Measurements from ENCODE around the gene AEBP2.
"Not testable (repeated sequence)": the region's sequence is repeated elsewhere in the genome, so short reads cannot be mapped to it uniquely, and the experiment has no call there.

Gene AEBP2

DNA sequence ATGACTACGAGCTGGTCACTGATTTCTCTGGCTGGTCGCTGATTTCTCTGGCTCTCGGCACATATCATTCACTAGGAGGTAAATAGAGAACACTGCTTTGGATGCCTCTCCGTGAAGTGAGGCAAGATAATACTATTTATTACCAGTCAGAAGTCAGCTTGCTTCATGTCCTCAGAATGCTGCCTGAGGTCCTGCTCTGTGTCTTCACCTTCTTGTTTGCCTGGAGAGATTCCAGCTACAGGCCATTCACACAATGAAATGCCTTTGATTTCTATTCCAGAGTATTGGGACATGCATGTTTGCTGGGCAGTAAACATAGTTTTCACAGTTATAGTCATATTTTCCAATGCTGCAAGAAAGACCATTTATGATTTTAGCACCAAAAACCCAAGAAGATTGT is 106.7 kb downstream of the AEBP2 start:
- H3K27ac ChIP-seq (ENCODE audit: low read depth in 2 of 2, low read length in 2 of 2), result no peak overlapping the region
- H3K9ac ChIP-seq (ENCODE audit: low read depth in 1 of 2, low read length in 2 of 2), result no peak overlapping the region
- no peaks in the 10 kb centered on the region for H3K27me3 ChIP-seq (ENCODE audit: control insufficient read depth in 2 of 2, insufficient read depth in 2 of 2, low read length in 2 of 2)
- peaks cover 0 to 2% of the 10 kb centered on the region in 2 donors for H3K36me3 ChIP-seq (ENCODE audit: control insufficient read depth in 2 of 2, insufficient read depth in 2 of 2, low read length in 2 of 2)
- H3K9me3 ChIP-seq (ENCODE audit: control insufficient read depth in 2 of 2, low read length in 2 of 2), result no peaks in the 10 kb centered on the region
- no peaks in the 10 kb centered on the region for H3K4me1 ChIP-seq (ENCODE audit: control insufficient read depth in 2 of 2, insufficient read depth in 2 of 2, low read length in 2 of 2)
- no peak overlapping the region for H3K4me3 ChIP-seq (ENCODE audit: low read length in 2 of 2)

DNA sequence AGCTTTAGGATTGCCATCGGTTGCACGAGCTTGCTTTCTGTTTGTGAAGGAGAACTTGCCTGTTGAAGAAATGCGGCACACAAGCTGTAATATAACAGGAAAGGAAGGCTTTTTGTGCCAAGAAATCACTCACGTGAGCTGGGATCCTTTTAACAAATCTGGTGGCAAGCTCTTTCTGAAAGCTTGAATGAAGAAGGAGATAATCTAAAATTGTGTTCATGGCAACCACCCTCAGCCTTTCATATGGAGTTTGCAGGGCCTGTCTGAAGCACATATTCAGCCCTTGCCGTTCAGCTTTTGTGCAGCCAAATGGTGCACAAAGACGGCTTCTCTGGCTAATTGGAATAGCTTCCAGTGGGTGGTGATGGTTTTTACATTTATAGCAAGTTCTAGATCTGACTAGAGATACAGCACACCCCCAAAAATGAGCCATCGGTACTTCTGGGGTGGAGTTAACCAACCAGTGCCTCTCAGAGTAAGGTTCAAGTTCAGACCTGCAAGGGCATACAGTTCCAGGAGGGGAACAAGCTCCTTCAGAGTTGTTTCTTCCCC is 107.4 kb downstream of the AEBP2 start:
- H3K4me1 ChIP-seq (ENCODE audit: control insufficient read depth in 2 of 2, insufficient read depth in 2 of 2, low read length in 2 of 2), result no peaks in the 10 kb centered on the region
- no peak overlapping the region for H3K4me3 ChIP-seq (ENCODE audit: low read length in 2 of 2)
- no peaks in the 10 kb centered on the region for H3K27me3 ChIP-seq (ENCODE audit: control insufficient read depth in 2 of 2, insufficient read depth in 2 of 2, low read length in 2 of 2)
- peaks cover 0 to 2% of the 10 kb centered on the region in 2 donors for H3K36me3 ChIP-seq (ENCODE audit: control insufficient read depth in 2 of 2, insufficient read depth in 2 of 2, low read length in 2 of 2)
- no peak overlapping the region for H3K27ac ChIP-seq (ENCODE audit: low read depth in 2 of 2, low read length in 2 of 2)
- H3K9ac ChIP-seq (ENCODE audit: low read depth in 1 of 2, low read length in 2 of 2), result no peak overlapping the region
- no peaks in the 10 kb centered on the region for H3K9me3 ChIP-seq (ENCODE audit: control insufficient read depth in 2 of 2, low read length in 2 of 2)

- Histone ChIP-seq H3K27me3 (ENCODE audit: control insufficient read depth in 2 of 2, insufficient read depth in 2 of 2, low read length in 2 of 2) (no peaks in the 10 kb centered on the region), H3K36me3 (ENCODE audit: control insufficient read depth in 2 of 2, insufficient read depth in 2 of 2, low read length in 2 of 2) (peaks cover 0 to 2% of the 10 kb centered on the region in 2 donors), H3K9me3 (ENCODE audit: control insufficient read depth in 2 of 2, low read length in 2 of 2) (no peaks in the 10 kb centered on the region), H3K4me1 (ENCODE audit: control insufficient read depth in 2 of 2, insufficient read depth in 2 of 2, low read length in 2 of 2) (no peaks in the 10 kb centered on the region), H3K4me3 (ENCODE audit: low read length in 2 of 2) (no peak overlapping the region), H3K9ac (ENCODE audit: low read depth in 1 of 2, low read length in 2 of 2) (no peak overlapping the region), H3K27ac (ENCODE audit: low read depth in 2 of 2, low read length in 2 of 2) (no peak overlapping the region)
These were observed 108.0 kb downstream of the AEBP2 start for GRCh38 chr12:19547271-19547671.

GRCh38 chr12:19548834-19549233 is 109.5 kb downstream of the AEBP2 start:
- H3K4me3 ChIP-seq (ENCODE audit: low read length in 2 of 2), result no peak overlapping the region
- peaks cover 0 to 2% of the 10 kb centered on the region in 2 donors for H3K36me3 ChIP-seq (ENCODE audit: control insufficient read depth in 2 of 2, insufficient read depth in 2 of 2, low read length in 2 of 2)
- no peaks in the 10 kb centered on the region for H3K4me1 ChIP-seq (ENCODE audit: control insufficient read depth in 2 of 2, insufficient read depth in 2 of 2, low read length in 2 of 2)
- H3K27me3 ChIP-seq (ENCODE audit: control insufficient read depth in 2 of 2, insufficient read depth in 2 of 2, low read length in 2 of 2), result no peaks in the 10 kb centered on the region
- no peak overlapping the region for H3K9ac ChIP-seq (ENCODE audit: low read depth in 1 of 2, low read length in 2 of 2)
- no peak overlapping the region for H3K27ac ChIP-seq (ENCODE audit: low read depth in 2 of 2, low read length in 2 of 2)
- H3K9me3 ChIP-seq (ENCODE audit: control insufficient read depth in 2 of 2, low read length in 2 of 2), result no peaks in the 10 kb centered on the region

GRCh38 chr12:19550626-19551025 is 111.3 kb downstream of the AEBP2 start:
- H3K9me3 ChIP-seq (ENCODE audit: control insufficient read depth in 2 of 2, low read length in 2 of 2), result no peaks in the 10 kb centered on the region
- H3K27ac ChIP-seq (ENCODE audit: low read depth in 2 of 2, low read length in 2 of 2), result no peak overlapping the region

DNA sequence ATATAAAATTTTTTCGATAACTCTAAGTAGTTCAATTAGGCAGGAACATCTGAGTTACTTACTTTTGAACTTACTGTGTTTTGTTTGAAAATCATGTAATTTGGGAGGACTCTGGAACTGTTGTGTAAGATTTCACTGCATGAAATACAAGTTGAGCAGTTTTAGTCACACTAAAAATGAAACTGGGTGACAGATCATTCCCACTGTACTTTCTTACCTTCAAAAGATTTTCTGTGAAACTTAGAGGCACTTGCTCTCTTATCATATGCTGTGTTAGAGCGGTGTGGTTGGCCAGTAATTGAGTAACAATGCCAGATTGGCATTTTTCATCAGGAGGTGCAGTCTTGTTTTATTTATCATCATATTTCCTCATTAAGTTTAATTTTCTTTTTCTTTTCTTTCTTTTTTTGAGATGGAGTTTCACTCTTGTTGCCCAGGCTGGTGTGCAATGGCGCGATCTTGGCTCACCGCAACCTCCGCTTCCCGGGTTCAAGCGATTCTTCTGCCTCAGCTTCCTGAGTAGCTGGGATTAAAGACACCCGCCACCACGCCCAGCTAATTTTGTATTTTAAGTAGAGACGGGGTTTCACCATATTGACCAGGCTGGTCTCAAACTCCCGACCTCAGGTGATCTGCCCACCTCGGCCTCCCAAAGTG is 113.3 kb downstream of the AEBP2 start:
- H3K27ac ChIP-seq (ENCODE audit: low read depth in 2 of 2, low read length in 2 of 2); H3K4me3 ChIP-seq (ENCODE audit: low read length in 2 of 2); H3K9me3 ChIP-seq (ENCODE audit: control insufficient read depth in 2 of 2, low read length in 2 of 2); H3K27me3 ChIP-seq (ENCODE audit: control insufficient read depth in 2 of 2, insufficient read depth in 2 of 2, low read length in 2 of 2); H3K9ac ChIP-seq (ENCODE audit: low read depth in 1 of 2, low read length in 2 of 2); H3K36me3 ChIP-seq (ENCODE audit: control insufficient read depth in 2 of 2, insufficient read depth in 2 of 2, low read length in 2 of 2); H3K4me1 ChIP-seq (ENCODE audit: control insufficient read depth in 2 of 2, insufficient read depth in 2 of 2, low read length in 2 of 2): not testable (repeated sequence)

More at GRCh38 chr12:19550626-19551025, 111.3 kb downstream of the AEBP2 start:
- H3K4me3 ChIP-seq (ENCODE audit: low read length in 2 of 2), result no peak overlapping the region
- no peaks in the 10 kb centered on the region for H3K4me1 ChIP-seq (ENCODE audit: control insufficient read depth in 2 of 2, insufficient read depth in 2 of 2, low read length in 2 of 2)
- H3K27me3 ChIP-seq (ENCODE audit: control insufficient read depth in 2 of 2, insufficient read depth in 2 of 2, low read length in 2 of 2), result no peaks in the 10 kb centered on the region
- no peak overlapping the region for H3K9ac ChIP-seq (ENCODE audit: low read depth in 1 of 2, low read length in 2 of 2)
- H3K36me3 ChIP-seq (ENCODE audit: control insufficient read depth in 2 of 2, insufficient read depth in 2 of 2, low read length in 2 of 2), result peaks cover 0 to 2% of the 10 kb centered on the region in 2 donors

- Histone ChIP-seq H3K27ac (ENCODE audit: low read depth in 2 of 2, low read length in 2 of 2) (no peak overlapping the region), H3K9ac (ENCODE audit: low read depth in 1 of 2, low read length in 2 of 2) (no peak overlapping the region)
These were observed 113.9 kb downstream of the AEBP2 start for GRCh38 chr12:19553175-19553574.

GRCh38 chr12:19561411-19561961 is 122.2 kb downstream of the AEBP2 start:
- Histone ChIP-seq H3K4me1 (ENCODE audit: control insufficient read depth in 2 of 2, insufficient read depth in 2 of 2, low read length in 2 of 2) (no peaks in the 10 kb centered on the region), H3K9me3 (ENCODE audit: control insufficient read depth in 2 of 2, low read length in 2 of 2) (no peaks in the 10 kb centered on the region), H3K27me3 (ENCODE audit: control insufficient read depth in 2 of 2, insufficient read depth in 2 of 2, low read length in 2 of 2) (no peaks in the 10 kb centered on the region), H3K9ac (ENCODE audit: low read depth in 1 of 2, low read length in 2 of 2) (no peak overlapping the region), H3K4me3 (ENCODE audit: low read length in 2 of 2) (no peak overlapping the region), H3K27ac (ENCODE audit: low read depth in 2 of 2, low read length in 2 of 2) (no peak overlapping the region), H3K36me3 (ENCODE audit: control insufficient read depth in 2 of 2, insufficient read depth in 2 of 2, low read length in 2 of 2) (peaks cover 0 to 2% of the 10 kb centered on the region in 2 donors)

More at GRCh38 chr12:19553175-19553574, 113.9 kb downstream of the AEBP2 start:
- Histone ChIP-seq H3K9me3 (ENCODE audit: control insufficient read depth in 2 of 2, low read length in 2 of 2) (no peaks in the 10 kb centered on the region), H3K27me3 (ENCODE audit: control insufficient read depth in 2 of 2, insufficient read depth in 2 of 2, low read length in 2 of 2) (no peaks in the 10 kb centered on the region), H3K4me3 (ENCODE audit: low read length in 2 of 2) (no peak overlapping the region), H3K4me1 (ENCODE audit: control insufficient read depth in 2 of 2, insufficient read depth in 2 of 2, low read length in 2 of 2) (no peaks in the 10 kb centered on the region), H3K36me3 (ENCODE audit: control insufficient read depth in 2 of 2, insufficient read depth in 2 of 2, low read length in 2 of 2) (no peaks in the 10 kb centered on the region)

Measured in mucosa of rectum (tissue), 2 donors.